SIG-M5 treated with dmso at 0.1 percent for 504 hours (cell line): ENCODE results near the gene GLIPR1L2.
"Not testable (repeated sequence)": the region's sequence is repeated elsewhere in the genome, so short reads cannot be mapped to it uniquely, and the experiment has no call there.

Experiments
- DNase-seq: peaks from one replicate; lab custom pipeline; 2025; ENCODE audit not compliant: unreplicated experiment; lab: John Stamatoyannopoulos, UW

The GLIPR1L2 gene

GRCh38 chr12:75432924-75433323 lies 42.0 kb downstream of the GLIPR1L2 start:
- DNase-seq, result no peak

DNA sequence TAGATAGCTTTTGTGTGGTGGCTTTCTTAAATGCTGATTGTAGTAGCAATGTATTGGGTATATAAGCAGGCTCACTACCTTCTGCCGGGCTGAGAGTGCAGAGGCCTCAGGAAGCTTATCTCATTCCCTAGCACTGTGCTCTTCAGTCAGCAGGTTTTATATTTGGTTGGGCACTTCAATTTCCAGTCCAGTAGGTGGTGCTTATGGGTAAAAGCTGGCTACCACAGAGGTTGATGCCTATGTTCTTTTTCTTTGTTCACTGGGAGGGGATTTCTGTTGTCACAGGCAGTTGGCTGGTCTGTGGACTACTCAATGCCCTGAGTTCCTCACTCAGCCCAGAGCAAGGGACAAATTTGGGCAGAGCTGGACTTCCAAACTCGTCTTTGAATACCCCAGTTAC lies 46.7 kb downstream of the GLIPR1L2 start:
- peak; percentile 70 for DNase-seq

DNA sequence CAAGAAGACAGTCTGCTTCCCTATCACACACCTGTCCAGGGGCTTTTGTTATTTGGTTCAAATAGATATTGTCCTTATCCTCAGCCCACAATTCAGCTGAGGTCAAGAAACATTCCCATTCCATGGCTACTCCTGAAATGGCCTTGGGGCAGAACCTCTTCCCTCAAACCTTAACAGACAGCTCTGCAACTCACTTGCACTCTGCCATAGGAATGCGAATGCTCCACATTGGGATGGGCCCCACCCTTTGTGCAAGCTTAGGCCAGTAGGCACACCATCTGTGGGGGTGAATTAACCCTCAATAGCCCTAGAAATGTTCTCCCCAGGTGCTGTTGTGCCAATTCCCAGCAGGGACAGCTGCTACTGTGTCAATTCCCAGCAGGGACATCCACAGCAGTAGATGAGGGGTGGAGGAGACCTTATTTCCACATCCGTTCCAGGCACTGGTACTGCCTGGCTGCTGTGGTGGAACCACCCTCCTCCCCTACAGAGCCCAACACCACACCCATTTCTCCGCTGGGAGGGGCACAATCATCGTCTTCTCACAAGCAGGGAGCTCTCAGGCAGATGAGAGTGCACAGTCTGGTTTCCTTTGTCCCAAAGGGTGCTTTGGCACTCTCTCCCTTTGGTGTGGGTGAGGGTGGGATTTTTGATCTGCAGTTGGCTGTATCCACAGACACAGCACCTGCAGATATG lies 47.3 kb downstream of the GLIPR1L2 start:
- no peak for DNase-seq

DNA sequence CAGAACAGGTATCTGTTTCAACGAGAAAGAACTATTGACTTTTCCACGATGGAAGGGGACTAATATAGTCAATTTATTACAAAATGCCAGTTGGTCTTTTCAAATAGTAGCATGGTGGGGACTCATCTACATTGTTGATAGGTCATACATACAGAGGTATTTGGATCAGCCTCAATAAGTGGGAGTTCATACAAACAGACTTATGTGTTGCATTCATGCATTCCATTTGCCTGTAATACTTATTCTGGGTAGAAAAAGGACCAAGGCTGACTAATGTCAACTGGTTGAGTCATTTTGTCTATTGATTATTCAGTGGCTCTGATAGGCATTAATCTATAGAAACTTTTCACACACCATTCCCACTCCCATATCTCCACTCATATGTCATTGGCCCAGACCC lies 48.2 kb downstream of the GLIPR1L2 start:
- DNase-seq, result no peak

DNA sequence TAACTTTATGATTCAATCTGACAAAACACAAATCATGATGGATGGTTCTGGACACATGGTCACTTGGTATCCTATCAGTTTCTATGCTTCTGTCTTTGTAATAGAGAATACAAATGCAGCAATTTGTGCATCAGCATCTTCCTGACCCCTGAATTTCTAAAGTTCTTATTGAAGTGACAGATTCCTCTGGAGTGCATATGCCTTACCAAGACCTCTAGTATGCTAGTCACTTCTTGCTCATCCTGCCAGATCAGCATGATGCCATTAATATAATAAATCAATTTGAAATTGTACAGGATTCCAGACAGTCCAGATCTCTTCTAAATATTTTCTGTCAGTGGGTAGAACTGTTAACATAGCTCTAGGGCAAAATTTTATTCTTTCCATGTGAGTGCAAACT lies 49.0 kb downstream of the GLIPR1L2 start:
- no peak for DNase-seq

DNA sequence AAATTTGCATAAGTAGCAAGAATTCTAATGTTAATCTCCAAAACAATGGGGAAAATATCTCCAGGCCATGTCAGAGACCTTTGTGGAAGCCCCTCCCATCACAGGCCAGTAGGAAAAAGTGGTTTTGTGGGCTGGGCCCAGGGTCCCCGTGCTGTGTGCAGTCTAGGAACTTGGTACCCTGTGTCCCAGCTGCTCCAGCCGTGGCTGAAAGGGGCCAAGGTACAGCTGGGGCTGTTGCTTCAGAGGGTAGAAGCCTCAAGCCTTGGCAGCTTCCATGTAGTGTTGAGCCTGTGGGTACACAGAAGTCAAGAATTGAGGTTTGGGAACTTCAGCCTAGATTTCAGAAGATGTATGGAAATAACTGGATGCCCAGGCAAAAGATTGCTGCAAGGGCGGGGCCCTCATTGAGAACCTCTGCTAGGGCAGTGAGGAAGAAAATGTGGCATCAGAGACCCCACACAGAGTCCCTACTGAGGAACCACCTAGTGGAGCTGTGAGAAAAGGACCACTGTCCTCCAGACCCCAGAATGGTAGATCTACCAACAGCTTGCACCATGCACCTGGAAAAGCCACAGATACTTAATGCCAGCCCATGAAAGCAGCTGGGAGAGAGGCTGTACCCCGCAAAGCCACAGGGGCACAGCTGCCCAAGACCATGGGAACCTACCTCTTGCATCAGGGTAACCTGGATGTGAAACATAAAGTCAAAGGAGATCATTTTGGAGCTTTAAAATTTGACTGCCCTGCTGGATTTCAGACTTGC lies 51.0 kb downstream of the GLIPR1L2 start:
- not testable (repeated sequence) for DNase-seq

GRCh38 chr12:75442454-75442853 lies 51.6 kb downstream of the GLIPR1L2 start:
- not testable (repeated sequence) for DNase-seq

- DNase-seq, result no peak
These were observed 52.8 kb downstream of the GLIPR1L2 start for GRCh38 chr12:75443709-75444108.

- DNase-seq, result no peak
These were observed 53.7 kb downstream of the GLIPR1L2 start for GRCh38 chr12:75444429-75445136.

DNA sequence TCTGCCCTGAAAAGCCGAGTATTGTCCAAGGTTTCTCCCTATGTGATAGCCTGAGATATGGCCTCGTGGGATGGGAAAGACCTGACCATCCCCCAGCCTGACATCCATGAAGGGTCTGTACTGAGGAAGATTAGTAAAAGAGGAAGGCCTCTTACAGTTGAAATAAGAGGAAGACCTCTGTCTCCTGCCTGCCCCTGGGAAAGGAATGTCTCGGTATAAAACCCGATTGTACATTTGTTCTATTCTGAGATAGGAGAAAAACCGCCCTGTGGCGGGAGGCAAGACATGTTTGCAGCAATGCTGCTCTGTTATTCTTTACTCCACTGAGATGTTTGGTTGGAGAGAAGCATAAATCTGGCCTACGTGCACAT lies 54.2 kb downstream of the GLIPR1L2 start:
- DNase-seq, result not testable (repeated sequence)

DNA sequence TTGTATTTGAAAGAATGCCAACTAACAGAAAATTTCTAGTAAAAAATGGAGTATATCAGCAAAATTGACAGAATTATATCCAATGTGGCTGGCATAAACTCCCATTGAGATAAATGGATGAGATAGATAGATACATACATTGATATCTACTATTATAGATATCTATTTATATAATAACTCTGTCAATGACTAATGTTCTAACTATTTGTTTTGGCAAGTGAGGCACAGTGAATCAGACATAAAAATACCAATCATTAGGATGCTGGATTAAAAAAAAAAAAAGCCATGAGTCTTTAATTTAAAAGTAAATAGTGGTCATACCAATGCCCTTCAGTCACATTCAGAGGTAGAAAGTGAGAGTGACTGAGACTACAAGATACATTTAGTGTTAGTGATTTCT lies 56.0 kb downstream of the GLIPR1L2 start:
- DNase-seq, result no peak

GRCh38 chr12:75447691-75448393 lies 57.0 kb downstream of the GLIPR1L2 start:
- no peak for DNase-seq

- no peak for DNase-seq
These were observed 61.9 kb downstream of the GLIPR1L2 start for GRCh38 chr12:75452675-75453330.

GRCh38 chr12:75455839-75456238 lies 65.0 kb downstream of the GLIPR1L2 start:
- no peak for DNase-seq

DNA sequence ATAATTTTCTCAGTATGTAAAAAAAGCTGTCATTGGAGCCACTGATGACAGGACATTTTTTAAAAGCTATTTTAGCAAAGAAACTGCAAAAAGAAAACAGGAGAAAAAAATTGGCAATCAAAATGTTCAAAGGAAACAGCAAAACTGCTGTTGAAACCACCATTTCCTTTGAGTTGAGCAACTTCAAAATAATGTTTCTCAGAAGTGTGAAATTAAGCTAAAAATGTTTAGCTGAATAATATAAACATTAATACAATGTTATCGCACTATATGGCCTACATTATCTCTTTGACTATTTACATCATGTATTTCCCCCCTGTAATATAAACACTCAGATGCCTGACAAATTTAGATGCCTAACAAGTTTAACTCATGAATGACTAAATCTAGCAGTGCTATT lies 66.3 kb downstream of the GLIPR1L2 start:
- peak; percentile 23 for DNase-seq

DNA sequence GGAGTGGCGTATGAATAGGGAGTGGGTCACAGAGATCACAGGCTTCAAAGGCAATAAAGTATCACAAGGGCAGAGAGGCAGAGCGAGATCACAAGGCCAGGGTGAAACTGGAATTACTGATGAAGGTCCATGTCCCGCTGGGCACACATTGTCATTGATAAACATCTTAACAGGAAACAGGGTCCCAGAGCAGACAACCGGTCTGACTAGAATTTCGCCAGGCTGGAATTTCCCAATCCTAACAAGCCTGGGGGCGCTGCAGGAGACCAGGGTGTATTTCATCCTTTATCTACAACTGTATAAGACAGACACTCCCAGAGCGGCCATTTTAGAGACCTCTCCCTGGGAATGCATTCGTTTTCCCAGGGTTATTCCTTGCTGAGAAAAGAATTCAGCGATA lies 67.0 kb downstream of the GLIPR1L2 start:
- not testable (repeated sequence) for DNase-seq

DNA sequence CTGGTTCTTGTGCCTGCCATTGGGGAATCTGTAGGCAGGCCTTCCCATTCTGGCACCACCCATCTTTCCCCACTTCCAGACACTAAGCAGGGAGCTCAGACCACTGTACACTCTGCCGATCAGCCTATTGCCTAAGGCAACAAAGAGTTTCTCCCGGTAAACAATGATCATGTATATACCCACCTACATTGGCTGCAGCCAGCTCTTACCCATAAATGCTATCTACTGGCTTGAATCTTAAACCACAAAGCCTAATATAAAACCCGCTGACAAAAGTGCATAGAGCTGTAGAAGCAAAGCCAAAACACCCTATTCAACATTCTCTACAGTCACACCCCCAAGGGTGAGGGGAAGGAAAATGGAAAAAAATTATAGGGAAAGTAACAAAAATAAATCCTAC lies 68.9 kb downstream of the GLIPR1L2 start:
- no peak for DNase-seq

- no peak for DNase-seq
These were observed 69.3 kb downstream of the GLIPR1L2 start for GRCh38 chr12:75460204-75460603.

DNA sequence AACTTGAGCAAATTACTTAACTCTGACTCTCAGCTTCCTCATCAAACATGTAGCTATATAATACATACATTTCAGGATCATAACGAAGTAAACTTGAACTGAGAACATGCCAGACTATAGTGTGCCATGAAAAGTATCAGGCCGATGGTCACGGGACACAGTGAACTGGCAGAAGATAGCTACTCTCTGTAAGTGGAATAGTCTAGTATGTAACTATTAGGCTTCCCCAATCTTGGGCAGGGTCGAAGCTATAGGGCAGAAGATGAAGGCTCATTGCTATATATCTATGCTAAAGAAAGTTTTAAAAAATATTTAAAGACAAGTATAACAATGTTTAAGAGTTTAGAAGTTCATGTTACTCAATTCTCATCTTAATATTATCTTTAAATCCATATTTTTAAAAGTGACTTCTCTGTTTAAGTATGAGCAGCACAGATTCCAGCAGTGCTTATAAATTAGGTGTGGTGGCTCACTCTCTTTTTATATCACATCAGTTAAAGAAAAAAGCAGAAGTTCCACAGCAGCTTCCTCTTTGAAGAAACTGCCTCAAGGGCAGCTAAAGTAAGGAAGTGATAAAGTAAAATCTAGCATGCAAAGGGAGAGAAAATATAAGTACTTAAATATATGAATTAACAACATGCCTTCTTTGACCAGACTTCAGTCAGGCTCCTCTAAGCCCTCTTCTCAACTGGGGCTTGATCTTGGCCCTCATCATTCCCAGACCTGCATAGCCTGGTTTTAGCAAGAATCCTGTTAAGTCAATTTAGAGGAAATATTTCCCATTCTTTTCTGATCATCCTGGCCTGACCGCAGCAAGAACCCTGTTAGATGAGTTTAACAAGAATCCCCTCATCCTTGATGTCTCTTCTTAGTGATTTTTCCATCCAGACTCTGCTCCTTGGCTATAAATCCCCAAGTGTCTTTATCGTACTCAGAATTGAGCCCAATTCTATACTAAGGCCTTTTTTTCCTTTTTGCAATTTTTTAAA lies 81.3 kb downstream of the GLIPR1L2 start:
- peak; percentile 89 for DNase-seq

- no peak for DNase-seq
These were observed 83.2 kb downstream of the GLIPR1L2 start for GRCh38 chr12:75474116-75474515.
